Measurements from ENCODE around the gene PRKAG2.

- TF ChIP-seq POLR2A (IDR thresholded peaks at IDR 0.05; ENCODE audit: low read length) (no peak), GATA1 (IDR thresholded peaks at IDR 0.05; ENCODE audit: low read depth, low read length) (no peak)
These were observed 160.6 kb downstream of the PRKAG2 start for GRCh38 chr7:151716323-151716722.
